Measurements from ENCODE around the gene CDHR2. TPM values are rescaled to one million over a fixed set of nuclear protein-coding genes. Genes with fewer than 3 reads are reported as not detected.
A peak's percentile ranks its signal among the peaks of the same experiment; 100 is the strongest.

The CDHR2 gene
- total RNA-seq, 2 donors from 2014 or later, result 0.37 to 0.89 TPM

- TF ChIP-seq CTCF (conservative IDR thresholded peaks at IDR 0.05), result no peak
- Histone ChIP-seq H3K4me3 (ENCODE audit: low read length) (no peak overlapping the region), H3K9me3 (ENCODE audit: control insufficient read depth, low read length) (no peaks in the 10 kb centered on the region), H3K4me1 (ENCODE audit: control insufficient read depth, insufficient read depth, low read length) (no peaks in the 10 kb centered on the region), H3K27ac (ENCODE audit: low read depth, low read length) (no peak overlapping the region), H3K36me3 (ENCODE audit: control insufficient read depth, insufficient read depth, low read length) (no peaks in the 10 kb centered on the region), H3K9ac (ENCODE audit: extremely low read depth, low read length, poor library complexity, severe bottlenecking) (no peak overlapping the region), H3K27me3 (ENCODE audit: control insufficient read depth, insufficient read depth, low read length, poor library complexity, severe bottlenecking) (no peaks in the 10 kb centered on the region)
- H3K27me3 Mint-ChIP-seq (ENCODE audit: insufficient read depth), result peaks cover 26% of the 10 kb centered on the region
- WGBS, 2 experiments (ENCODE audit: insufficient coverage in 1 of 2, insufficient read length in 1 of 2), result 57 to 86% methylated on average over 1 to 4 of the region's 4 CpGs
- H3K9me3 Mint-ChIP-seq, result no peaks in the 10 kb centered on the region
- no peak overlapping the region for H3K4me3 Mint-ChIP-seq
- no peaks in the 10 kb centered on the region for H3K36me3 Mint-ChIP-seq (ENCODE audit: low read depth)
- DNase-seq, result peak; percentile 52
- peaks cover 16% of the 10 kb centered on the region for H3K4me1 Mint-ChIP-seq
- H3K27ac Mint-ChIP-seq, result no peak overlapping the region
These were observed 90.1 kb downstream of the CDHR2 start for GRCh38 chr5:176639208-176639607.

GRCh38 chr5:176639981-176640380, 90.8 kb downstream of the CDHR2 start:
- peaks cover 23% of the 10 kb centered on the region for H3K27me3 Mint-ChIP-seq (ENCODE audit: insufficient read depth)
- Histone ChIP-seq H3K36me3 (ENCODE audit: control insufficient read depth, insufficient read depth, low read length) (no peaks in the 10 kb centered on the region), H3K27ac (ENCODE audit: low read depth, low read length) (no peak overlapping the region), H3K4me3 (ENCODE audit: low read length) (no peak overlapping the region), H3K9ac (ENCODE audit: extremely low read depth, low read length, poor library complexity, severe bottlenecking) (no peak overlapping the region), H3K4me1 (ENCODE audit: control insufficient read depth, insufficient read depth, low read length) (no peaks in the 10 kb centered on the region), H3K9me3 (ENCODE audit: control insufficient read depth, low read length) (no peaks in the 10 kb centered on the region), H3K27me3 (ENCODE audit: control insufficient read depth, insufficient read depth, low read length, poor library complexity, severe bottlenecking) (no peaks in the 10 kb centered on the region)
- no peak overlapping the region for H3K4me3 Mint-ChIP-seq
- H3K4me1 Mint-ChIP-seq, result peaks cover 22% of the 10 kb centered on the region
- H3K36me3 Mint-ChIP-seq (ENCODE audit: low read depth), result no peaks in the 10 kb centered on the region
- DNase-seq, result no peak
- no peaks in the 10 kb centered on the region for H3K9me3 Mint-ChIP-seq
- 88 to 90% methylated on average over 2 to 4 of the region's 4 CpGs for WGBS, 2 experiments (ENCODE audit: insufficient coverage in 1 of 2, insufficient read length in 1 of 2)
- no peak overlapping the region for H3K27ac Mint-ChIP-seq
- TF ChIP-seq CTCF (conservative IDR thresholded peaks at IDR 0.05), result no peak

GRCh38 chr5:176640616-176641015, 91.5 kb downstream of the CDHR2 start:
- Mint-ChIP-seq H3K36me3 (ENCODE audit: low read depth) (no peaks in the 10 kb centered on the region), H3K4me1 (peaks cover 22% of the 10 kb centered on the region), H3K4me3 (no peak overlapping the region), H3K27me3 (ENCODE audit: insufficient read depth) (peaks cover 18% of the 10 kb centered on the region), H3K27ac (no peak overlapping the region), H3K9me3 (no peaks in the 10 kb centered on the region)
- Histone ChIP-seq H3K27me3 (ENCODE audit: control insufficient read depth, insufficient read depth, low read length, poor library complexity, severe bottlenecking) (no peaks in the 10 kb centered on the region), H3K9ac (ENCODE audit: extremely low read depth, low read length, poor library complexity, severe bottlenecking) (no peak overlapping the region), H3K27ac (ENCODE audit: low read depth, low read length) (no peak overlapping the region), H3K36me3 (ENCODE audit: control insufficient read depth, insufficient read depth, low read length) (no peaks in the 10 kb centered on the region), H3K9me3 (ENCODE audit: control insufficient read depth, low read length) (no peaks in the 10 kb centered on the region), H3K4me3 (ENCODE audit: low read length) (no peak overlapping the region), H3K4me1 (ENCODE audit: control insufficient read depth, insufficient read depth, low read length) (no peaks in the 10 kb centered on the region)
- TF ChIP-seq CTCF (conservative IDR thresholded peaks at IDR 0.05), result no peak
- DNase-seq, result no peak
- 89 to 93% methylated on average over 3 to 4 of the region's 4 CpGs for WGBS, 2 experiments (ENCODE audit: insufficient coverage in 1 of 2, insufficient read length in 1 of 2)

Measured in endodermal cell (in vitro differentiated cells).